GM19455 (cell line): ENCODE data around the gene ZNF865.

Experiments used
- ATAC-seq: cut with Tn5 transposase; IDR thresholded peaks from one replicate; pipeline ENCODE4 v1.9.1; 2021; ENCODE audit not compliant: unreplicated experiment

Gene ZNF865

DNA sequence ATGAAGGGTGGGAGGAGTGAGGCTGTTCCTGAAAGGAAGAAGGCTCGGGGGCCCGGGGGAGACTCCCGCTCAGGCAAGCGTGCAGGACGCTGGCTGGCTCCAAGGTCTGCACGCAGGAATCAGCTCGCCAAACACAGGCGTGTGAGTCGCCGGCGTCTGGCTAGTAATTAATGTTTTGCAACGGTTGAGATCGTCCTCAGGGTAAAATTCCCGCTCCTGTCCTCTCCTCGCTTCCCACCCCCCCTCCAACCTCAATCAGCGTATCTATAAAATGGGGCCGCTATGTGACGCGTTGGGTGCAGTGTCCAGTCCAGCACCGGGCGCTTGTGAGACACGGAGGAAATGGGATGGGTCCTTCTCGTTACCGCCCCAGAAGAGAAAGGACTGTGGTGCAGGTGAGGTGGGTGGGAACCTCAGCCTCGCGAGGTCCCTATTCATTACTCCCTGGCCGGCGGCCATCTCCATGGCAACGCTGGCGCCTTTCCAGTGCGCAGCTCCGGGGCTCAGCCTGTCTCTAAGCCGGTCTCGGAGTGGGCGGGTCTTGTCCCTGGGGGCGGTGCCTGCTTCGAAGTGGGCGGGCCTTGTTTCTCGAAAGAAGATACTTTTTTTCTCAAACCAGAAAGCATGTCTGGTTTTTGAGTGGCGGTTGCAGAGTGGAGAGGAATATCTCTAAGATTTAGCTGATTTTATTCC lies 18.3 kb upstream of the ZNF865 start:
- peak; percentile 73 for ATAC-seq

GRCh38 chr19:55588738-55589137 lies 16.7 kb upstream of the ZNF865 start:
- no peak for ATAC-seq

GRCh38 chr19:55590109-55590508 lies 15.3 kb upstream of the ZNF865 start:
- ATAC-seq, result no peak

GRCh38 chr19:55590617-55591016 lies 14.8 kb upstream of the ZNF865 start:
- no peak for ATAC-seq

- ATAC-seq, result no peak
These were observed 13.9 kb upstream of the ZNF865 start for GRCh38 chr19:55591555-55591954.

DNA sequence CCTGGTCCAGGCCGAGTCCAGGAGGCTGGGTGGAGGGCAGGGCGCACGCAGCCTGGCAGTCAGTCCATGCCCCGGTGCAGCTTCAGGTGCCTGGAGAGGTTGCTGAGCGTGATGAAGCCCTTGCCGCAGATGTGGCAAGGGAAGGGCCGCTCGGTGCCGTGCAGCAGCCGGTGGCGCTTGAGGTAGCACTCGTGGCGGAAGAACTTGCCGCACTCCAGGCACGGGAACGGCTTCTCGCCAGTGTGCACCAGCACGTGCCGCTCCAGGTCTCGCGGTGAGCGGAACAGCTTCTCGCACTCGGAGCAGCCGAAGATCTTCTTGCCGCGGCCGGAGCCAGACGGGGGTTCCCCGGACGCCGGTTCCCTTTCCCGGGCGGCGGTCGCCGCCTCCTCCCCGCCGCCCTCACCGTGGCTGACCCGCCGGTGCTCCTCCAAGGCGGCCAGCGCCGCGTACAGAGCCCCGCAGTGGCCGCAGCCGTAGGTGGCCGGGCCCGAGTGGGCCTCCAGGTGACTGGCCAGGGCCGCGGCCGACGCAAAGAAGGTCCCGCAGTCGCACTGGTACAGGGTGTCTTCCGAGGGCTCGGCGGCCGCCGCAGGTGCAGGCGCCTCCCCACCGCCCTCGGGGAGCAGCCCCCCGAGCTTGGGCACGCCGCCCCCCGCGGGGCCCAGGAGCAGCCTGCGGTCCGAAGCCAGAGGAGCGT lies 12.9 kb upstream of the ZNF865 start:
- no peak for ATAC-seq

- ATAC-seq, result no peak
These were observed 12.2 kb upstream of the ZNF865 start for GRCh38 chr19:55593096-55593772.

GRCh38 chr19:55594996-55595545 lies 10.4 kb upstream of the ZNF865 start:
- ATAC-seq, result no peak

DNA sequence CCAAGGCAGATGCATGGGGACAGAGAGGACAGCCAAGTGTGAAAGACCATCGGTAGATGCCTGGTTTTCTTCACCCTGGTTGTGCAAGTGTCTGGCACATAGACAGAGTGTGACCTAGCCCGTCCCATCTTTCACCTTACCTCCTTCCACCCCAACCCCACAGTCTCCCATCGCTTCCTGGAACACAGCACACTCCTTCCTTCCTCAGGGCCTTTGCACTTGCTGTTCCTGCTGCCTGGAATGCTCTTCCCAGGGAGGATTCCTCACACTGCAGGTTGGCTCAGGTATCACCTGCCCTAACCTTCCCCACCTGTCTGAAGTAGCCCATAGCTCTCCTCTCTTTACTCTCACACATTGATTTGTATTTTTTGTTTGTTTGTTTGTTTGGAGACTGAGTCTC lies 9.1 kb upstream of the ZNF865 start:
- no peak for ATAC-seq

- no peak for ATAC-seq
These were observed 7.9 kb upstream of the ZNF865 start for GRCh38 chr19:55597501-55597921.

DNA sequence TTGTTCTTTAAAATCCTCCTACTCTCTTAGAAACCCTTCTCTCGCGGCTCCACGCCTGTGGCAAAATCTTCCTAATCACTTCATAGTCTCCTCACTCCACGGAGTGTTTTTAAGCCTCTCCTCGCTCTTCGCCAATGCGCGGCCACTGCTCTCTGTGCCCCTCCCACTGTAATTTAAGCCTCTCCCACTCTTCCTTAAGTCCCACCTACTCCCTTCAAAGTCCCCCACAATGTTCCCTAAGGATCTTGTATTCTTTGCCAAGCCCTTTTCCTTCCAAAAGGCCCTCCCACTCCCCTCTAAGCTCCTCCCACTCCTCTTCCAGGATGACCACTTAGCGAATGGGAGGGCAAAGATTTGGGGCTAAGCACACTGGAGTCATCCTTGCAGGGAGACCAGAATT lies 7.4 kb upstream of the ZNF865 start:
- ATAC-seq, result no peak

DNA sequence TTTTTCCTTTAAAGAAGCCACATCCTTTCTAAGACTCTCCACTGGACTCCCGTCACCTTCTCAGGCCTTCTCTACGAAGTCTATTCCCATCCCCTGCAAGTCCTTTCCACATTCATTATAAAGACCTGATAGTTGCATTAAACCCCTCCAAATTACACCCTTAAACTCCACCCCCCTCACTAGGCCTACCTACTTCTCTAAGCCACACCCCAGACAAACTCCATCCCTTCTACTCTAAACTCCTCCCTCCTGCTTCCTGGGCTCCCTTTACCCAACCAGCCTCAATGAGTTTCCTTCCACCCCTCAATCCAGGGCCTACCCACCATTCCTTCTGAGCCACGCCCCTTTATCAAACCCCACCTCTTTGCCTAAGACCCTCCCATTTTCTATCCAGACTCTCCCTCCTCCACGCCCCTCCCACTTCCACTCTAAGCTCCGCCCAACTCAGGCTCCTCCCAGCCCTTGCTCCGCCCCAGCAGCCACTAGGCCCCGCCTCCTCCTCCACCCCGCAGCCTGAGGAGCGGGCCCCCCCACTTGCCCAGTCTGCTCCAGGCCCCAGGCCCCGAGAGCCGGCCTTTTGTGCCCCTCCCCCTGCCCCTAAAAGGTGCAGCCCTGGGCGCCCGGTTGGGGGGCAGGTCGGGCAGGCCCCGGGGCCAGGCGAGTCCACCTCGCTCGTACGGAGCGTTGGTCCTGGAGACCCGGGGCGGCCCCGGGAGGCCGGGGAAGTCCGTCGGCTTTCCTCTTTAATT lies 6.6 kb upstream of the ZNF865 start:
- ATAC-seq, result peak; percentile 43

- peak; percentile 45 for ATAC-seq
These were observed 6.0 kb upstream of the ZNF865 start, which contains the start of gene FIZ1 for GRCh38 chr19:55599468-55599841. FIZ1 (minus strand) TSS chr19:55599517; CDS start chr19:55597865, 1,652 bp downstream.

GRCh38 chr19:55599842-55600661 lies 5.4 kb upstream of the ZNF865 start, which contains the start of gene ZNF524:
ZNF524 (plus strand) TSS chr19:55600288; CDS start chr19:55602113, 1,825 bp downstream.
- ATAC-seq, result peak; percentile 41

GRCh38 chr19:55600662-55601028 lies 4.8 kb upstream of the ZNF865 start:
- no peak for ATAC-seq

GRCh38 chr19:55601084-55601483 lies 4.4 kb upstream of the ZNF865 start:
- no peak for ATAC-seq

GRCh38 chr19:55602104-55603001 lies 3.1 kb upstream of the ZNF865 start:
- ATAC-seq, result no peak

DNA sequence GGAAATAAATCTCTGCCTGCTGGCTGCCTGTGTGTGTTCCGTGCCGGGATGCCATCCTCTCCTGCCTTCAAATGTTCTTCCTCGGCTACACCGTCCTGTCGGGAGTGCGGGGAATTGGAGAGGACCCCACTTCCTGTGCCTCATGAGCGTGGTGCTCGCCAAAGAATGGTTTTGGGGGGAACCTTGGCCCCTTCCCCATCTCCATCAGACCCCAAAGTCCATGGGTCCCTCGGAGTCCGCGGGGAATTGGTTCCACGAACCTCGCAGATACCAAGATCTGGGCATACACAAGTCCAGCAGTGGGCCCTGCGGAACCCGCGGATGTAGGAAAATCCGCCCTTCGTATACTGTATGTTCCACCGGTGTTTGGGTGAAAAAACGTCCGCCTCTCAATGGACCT lies 2.3 kb upstream of the ZNF865 start:
- no peak for ATAC-seq
